Sigmoid colon (tissue), 7 donors: ENCODE data around the gene HES2. TPM values are rescaled to one million over a fixed set of nuclear protein-coding genes. Genes with fewer than 3 reads are reported as not detected.
"Not testable (repeated sequence)": the region's sequence is repeated elsewhere in the genome, so short reads cannot be mapped to it uniquely, and the experiment has no call there.

Experiments
- DNase-seq: peaks from one replicate; pipeline ENCODE4 v3.0.0-alpha.2; 2019
- H3K27ac ChIP-seq, 4 donors: fragments of 200-600 bp; sonication (generic); one replicate each; pipeline ENCODE4 v1.5.1; 2016 to 2019; ENCODE audit warnings: mild to moderate bottlenecking in 1 of 4
- H3K27me3 ChIP-seq, 3 donors: fragments of 200-600 bp; sonication (generic); one replicate each; pipeline ENCODE4 v1.5.1; 2019; ENCODE audit warnings: mild to moderate bottlenecking in 1 of 3
- H3K36me3 ChIP-seq, 4 donors: fragments of 200-600 bp; sonication (generic); one replicate each; pipeline ENCODE4 v1.5.1; 2016 to 2019
- H3K4me1 ChIP-seq, 4 donors: fragments of 200-600 bp; sonication (generic); one replicate each; pipeline ENCODE4 v1.5.1; 2017 to 2019
- H3K4me3 ChIP-seq, 4 donors: fragments of 200-600 bp; sonication (generic); one replicate each; pipeline ENCODE4 v1.5.1; 2017 to 2019; ENCODE audit warnings: mild to moderate bottlenecking in 2 of 4, moderate library complexity in 1 of 4
- H3K9me3 ChIP-seq, 4 donors: fragments of 200-600 bp in 3 of 4; sonication (generic) in 3 of 4; one replicate each; pipeline versions ENCODE4 v1.5.1 to v1.6.1; 2013 to 2019
- CTCF ChIP-seq, 4 experiments: fragments of 450-650 bp in 3 of 4; fragments of 200-600 bp in 1 of 4; IDR thresholded peaks; one replicate each; pipeline ENCODE4 v1.5.1; 2016 to 2019; ENCODE audit warnings: antibody characterized with exemption in 4 of 4, mild to moderate bottlenecking in 3 of 4, moderate library complexity in 2 of 4
- EP300 ChIP-seq, 4 donors: sonication (generic); formaldehyde crosslinking; IDR thresholded peaks; one replicate each; pipeline ENCODE4 v1.6.1; 2017; ENCODE audit warnings: antibody characterized with exemption in 4 of 4
- POLR2A ChIP-seq, 2 donors: fragments of 450-650 bp; IDR thresholded peaks; one replicate each; pipeline ENCODE4 v1.6.1; 2016; ENCODE audit warnings: antibody characterized with exemption in 2 of 2, mild to moderate bottlenecking in 2 of 2, moderate library complexity in 2 of 2
- POLR2AphosphoS5 ChIP-seq, 4 donors: sonication (generic); formaldehyde crosslinking; IDR thresholded peaks; one replicate each; pipeline ENCODE4 v1.6.1; 2017; ENCODE audit warnings: antibody characterized with exemption in 4 of 4
- WGBS, 2 donors: extraction: QIAGEN DNeasy Blood & Tissue Kit; methylation state at CpG; one replicate each; pipeline ENCODE4 v1.1.7; 2013; 5-methylcytosine and 5-hydroxymethylcytosine counted together
- intact Hi-C: fragments of 100-400 bp; cut with DNase I; formaldehyde crosslinking; loops from one replicate; pipeline ENCODE4 v1.15.1; 2023
- polyA plus RNA-seq, 3 donors: library from polyadenylated mRNA; stranded (reverse); fragments of 200-250 nt; gene quantifications; one replicate each; pipeline ENCODE4 v1.2.3, GENCODE V29; 2013
- total RNA-seq, 4 donors: library from RNA; depleted of rRNA; stranded (reverse); fragments of >200 nt; gene quantifications; one replicate each; pipeline ENCODE4 v1.1.0, GENCODE V29; 2016
- donor health status: healthy with polysubstance abuse.
- donor health status: Bipolar disorder and iron deficiency.
- donor health status: healthy.

The HES2 gene
- total and polyA plus RNA-seq, 7 donors, result 10.7 to 27.0 (median 19.9) TPM; not detected in 4

- peaks cover 10 to 71% (median 48%) of the 10 kb centered on the region in 3 donors for H3K27me3 ChIP-seq
- intact Hi-C loops, result no loop called here
- 7 to 18% methylated on average over 99 to 100 of the region's 101 CpGs for WGBS, 2 donors
- DNase-seq, result no peak
- peak overlapping the region in 1 of 4 donors; percentile 23 for H3K4me3 ChIP-seq
- H3K4me1 ChIP-seq, result peaks cover 0 to 9% (median 8%) of the 10 kb centered on the region in 4 donors
- no peak overlapping the region for H3K27ac ChIP-seq
- H3K9me3 ChIP-seq, result no peaks in the 10 kb centered on the region
- TF ChIP-seq POLR2AphosphoS5 (IDR thresholded peaks at IDR 0.05), result no peak
- peak in 1 of 4 experiments; percentile 22 for TF ChIP-seq CTCF (IDR thresholded peaks at IDR 0.05)
- TF ChIP-seq EP300 (IDR thresholded peaks at IDR 0.05), result no peak
- TF ChIP-seq POLR2A (IDR thresholded peaks at IDR 0.05), result no peak
- H3K36me3 ChIP-seq, result no peaks in the 10 kb centered on the region
Measured at GRCh38 chr1:6440198-6441126, 20.7 kb upstream of the HES2 start.

GRCh38 chr1:6438047-6438525 is 18.4 kb upstream of the HES2 start:
- Histone ChIP-seq H3K27ac (no peak overlapping the region), H3K4me1 (peaks cover 0 to 9% (median 8%) of the 10 kb centered on the region in 4 donors), H3K4me3 (no peak overlapping the region), H3K36me3 (no peaks in the 10 kb centered on the region), H3K27me3 (peaks cover 10 to 58% (median 48%) of the 10 kb centered on the region in 3 donors), H3K9me3 (no peaks in the 10 kb centered on the region)
- intact Hi-C loops, result no loop called here
- WGBS, 2 donors, result 13 to 16% methylated on average over 5 of the region's 5 CpGs
- no peak for TF ChIP-seq POLR2A (IDR thresholded peaks at IDR 0.05)
- TF ChIP-seq CTCF (IDR thresholded peaks at IDR 0.05), result peak; percentile 38 to 96 (median 70)
- no peak for DNase-seq

- intact Hi-C loops, DNase-seq, H3K4me3 ChIP-seq, H3K9me3 ChIP-seq, H3K27ac ChIP-seq, H3K4me1 ChIP-seq, H3K36me3 ChIP-seq: not testable (repeated sequence)
- WGBS, 2 donors, result 56 to 66% methylated on average over 22 of the region's 22 CpGs
- peaks cover 10 to 54% (median 48%) of the 10 kb centered on the region in 3 donors for H3K27me3 ChIP-seq
Measured at GRCh38 chr1:6437012-6437700, 17.4 kb upstream of the HES2 start.

GRCh38 chr1:6436277-6436676 is 16.6 kb upstream of the HES2 start:
- H3K9me3 ChIP-seq, H3K27ac ChIP-seq, H3K4me1 ChIP-seq, H3K36me3 ChIP-seq, H3K4me3 ChIP-seq, DNase-seq, intact Hi-C loops: not testable (repeated sequence)
- WGBS, 2 donors, result 78 to 82% methylated on average over 3 of the region's 3 CpGs
- peaks cover 10 to 45% (median 42%) of the 10 kb centered on the region in 3 donors for H3K27me3 ChIP-seq

- intact Hi-C loops, result no loop called here
- Histone ChIP-seq H3K4me1 (peaks cover 0 to 6% (median 4%) of the 10 kb centered on the region in 4 donors), H3K27me3 (peaks cover 8 to 41% (median 35%) of the 10 kb centered on the region in 3 donors), H3K36me3 (no peaks in the 10 kb centered on the region), H3K9me3 (no peaks in the 10 kb centered on the region), H3K27ac (no peak overlapping the region), H3K4me3 (no peak overlapping the region)
- DNase-seq, result no peak
- 71 to 77% methylated on average over 3 of the region's 3 CpGs for WGBS, 2 donors
- TF ChIP-seq POLR2AphosphoS5 (IDR thresholded peaks at IDR 0.05), result no peak
- TF ChIP-seq EP300 (IDR thresholded peaks at IDR 0.05), result no peak
- TF ChIP-seq CTCF (IDR thresholded peaks at IDR 0.05), result no peak
- no peak for TF ChIP-seq POLR2A (IDR thresholded peaks at IDR 0.05)
Measured at GRCh38 chr1:6435547-6435946, 15.8 kb upstream of the HES2 start.
